HTR-8/SVneo (cell line): ENCODE measurements around the gene SCFD2.

ENCODE experiments used
- DNase-seq: peaks from one replicate; pipeline ENCODE4 v3.0.0; 2011; ENCODE audit warnings: low spot score, mixed read lengths; ENCODE audit not compliant: insufficient read length
- FAIRE-seq: peaks from 2 replicates; lab custom pipeline; 2011; peaks lifted over from hg19 to GRCh38; lab: Jason Lieb, UNC

Gene SCFD2

GRCh38 chr4:53023677-53024299, 342.1 kb downstream of the SCFD2 start:
- DNase-seq = no peak

DNA sequence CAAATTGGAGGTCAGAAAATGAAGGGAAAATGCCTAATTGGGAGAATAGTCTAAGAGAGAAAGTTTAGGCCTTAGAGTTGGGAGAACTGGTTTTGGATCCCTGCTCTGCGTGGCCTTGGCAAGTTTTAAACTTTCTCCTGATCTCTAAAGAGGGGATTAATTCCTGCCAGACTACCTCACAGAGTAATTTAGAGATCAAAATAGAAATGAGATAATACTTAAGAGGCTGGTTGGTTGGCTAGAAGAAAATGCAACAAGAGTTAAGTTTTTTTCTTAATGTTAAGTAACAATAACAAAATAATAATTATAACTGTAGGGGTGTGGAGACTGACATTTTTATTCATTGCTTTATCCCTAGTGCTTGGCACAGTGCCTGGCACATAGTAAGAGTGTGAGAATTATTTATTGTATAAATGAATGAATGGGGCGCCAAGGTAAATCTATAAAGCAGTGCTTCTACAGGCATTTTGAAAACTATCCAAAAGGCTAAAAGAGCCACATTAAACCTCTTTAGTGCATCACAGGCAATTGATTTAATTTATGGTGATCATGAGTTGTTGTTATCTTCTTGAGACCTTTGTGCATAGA, 343.3 kb downstream of the SCFD2 start:
- FAIRE-seq = no peak
- no peak for DNase-seq

More at GRCh38 chr4:53023677-53024299, 342.1 kb downstream of the SCFD2 start:
- FAIRE-seq = no peak

DNA sequence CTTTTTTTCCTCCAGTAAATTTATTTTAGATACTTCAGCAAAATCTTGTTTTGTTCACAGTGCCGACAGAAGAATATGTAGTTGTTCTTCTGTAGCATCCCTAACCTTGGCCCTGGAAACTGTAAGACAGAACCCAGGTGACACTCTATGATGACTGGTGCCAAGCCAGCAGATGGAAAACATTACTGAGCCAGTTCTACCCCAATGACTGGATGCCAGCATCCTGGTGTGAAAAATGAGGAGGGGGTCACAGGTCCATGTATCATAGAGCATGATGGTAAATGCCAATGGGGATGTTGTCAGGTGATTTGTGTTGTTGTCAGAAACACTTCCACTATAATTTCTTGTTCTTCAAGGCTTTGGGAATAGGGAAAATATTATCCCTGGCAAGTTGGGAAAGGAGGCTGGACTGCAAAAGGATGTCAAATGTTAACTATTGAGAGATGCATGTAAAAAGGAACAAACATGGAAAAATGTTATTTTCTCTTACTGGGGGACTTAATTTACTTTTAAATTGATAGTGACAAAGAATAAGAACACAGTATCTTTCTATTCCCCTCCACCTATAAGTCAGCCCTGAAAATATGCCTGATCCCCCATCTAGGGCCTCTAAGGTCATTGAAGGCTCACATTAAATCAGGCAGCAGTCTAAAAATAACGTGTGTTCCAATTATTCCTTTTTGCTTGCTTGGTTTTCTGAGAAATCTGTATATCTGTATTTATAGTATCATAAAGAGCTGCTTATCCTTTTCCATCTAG, 343.9 kb downstream of the SCFD2 start:
- FAIRE-seq (no peak), DNase-seq (no peak)

DNA sequence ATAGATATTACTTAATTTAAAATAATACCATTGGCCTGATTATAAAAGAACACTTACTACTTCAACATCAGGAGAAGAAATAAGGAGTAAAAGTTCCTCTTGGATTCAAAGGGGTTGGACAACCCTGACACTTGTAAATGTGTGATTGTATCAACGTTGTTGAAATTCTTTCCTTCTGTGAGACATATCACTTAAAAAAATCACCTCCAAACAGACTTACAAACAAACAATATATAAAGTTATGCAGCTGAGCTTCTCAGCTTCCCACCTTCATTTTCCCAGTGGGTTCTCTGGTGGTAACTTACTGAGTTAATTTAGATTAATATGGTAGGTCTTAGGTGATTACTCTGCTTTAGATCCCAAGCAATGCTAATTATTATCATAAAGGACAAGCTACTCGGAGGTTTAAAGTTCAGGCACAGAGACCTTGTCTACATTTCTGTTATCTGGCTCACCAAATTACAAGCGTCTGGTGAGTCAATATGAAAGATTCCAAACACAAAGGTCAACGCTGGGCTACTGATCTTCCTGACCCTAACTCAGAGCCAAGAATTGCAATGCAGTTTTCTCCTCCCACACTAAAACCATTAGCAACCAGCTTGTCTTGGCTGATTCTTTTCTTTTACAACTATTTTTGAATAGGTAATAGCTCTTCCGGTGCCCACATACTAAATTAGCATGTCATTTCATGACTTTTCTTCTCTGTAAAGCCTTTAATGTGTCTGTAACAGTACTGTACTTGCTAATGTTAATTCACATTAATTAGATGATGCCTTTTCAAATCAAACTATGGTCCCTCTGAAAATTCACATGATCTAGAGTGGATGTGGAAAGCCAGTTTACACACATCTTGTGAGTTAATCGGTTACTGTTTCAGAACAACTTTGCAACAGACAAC, 346.1 kb downstream of the SCFD2 start:
- DNase-seq (peak; percentile 1), FAIRE-seq (no peak)

GRCh38 chr4:53018471-53018870, 347.4 kb downstream of the SCFD2 start:
- DNase-seq = no peak
- FAIRE-seq = no peak

GRCh38 chr4:53016099-53016820, 349.6 kb downstream of the SCFD2 start:
- no peak for DNase-seq
- FAIRE-seq = no peak

- DNase-seq = peak; percentile 5
- FAIRE-seq = no peak
Measured at GRCh38 chr4:53015681-53016080, 350.2 kb downstream of the SCFD2 start.

DNA sequence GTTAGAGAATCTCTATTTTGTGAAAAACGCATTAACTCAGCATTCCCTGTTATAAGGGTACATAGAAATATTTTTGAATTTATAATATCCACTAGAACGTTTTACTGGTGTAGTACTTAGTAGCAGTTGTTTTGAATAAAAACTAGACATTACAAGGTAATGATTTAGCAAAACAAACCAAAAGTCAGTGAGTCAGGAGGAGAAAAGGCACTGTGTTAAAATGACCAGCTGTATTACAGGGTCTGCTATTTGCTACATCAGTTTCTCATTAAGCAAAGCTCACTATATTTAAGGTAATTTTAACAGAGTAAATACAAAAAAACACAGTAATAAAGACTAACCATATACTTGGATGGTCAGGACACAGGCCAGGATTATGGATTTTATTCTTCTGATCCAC, 351.0 kb downstream of the SCFD2 start:
- no peak for FAIRE-seq
- no peak for DNase-seq

DNA sequence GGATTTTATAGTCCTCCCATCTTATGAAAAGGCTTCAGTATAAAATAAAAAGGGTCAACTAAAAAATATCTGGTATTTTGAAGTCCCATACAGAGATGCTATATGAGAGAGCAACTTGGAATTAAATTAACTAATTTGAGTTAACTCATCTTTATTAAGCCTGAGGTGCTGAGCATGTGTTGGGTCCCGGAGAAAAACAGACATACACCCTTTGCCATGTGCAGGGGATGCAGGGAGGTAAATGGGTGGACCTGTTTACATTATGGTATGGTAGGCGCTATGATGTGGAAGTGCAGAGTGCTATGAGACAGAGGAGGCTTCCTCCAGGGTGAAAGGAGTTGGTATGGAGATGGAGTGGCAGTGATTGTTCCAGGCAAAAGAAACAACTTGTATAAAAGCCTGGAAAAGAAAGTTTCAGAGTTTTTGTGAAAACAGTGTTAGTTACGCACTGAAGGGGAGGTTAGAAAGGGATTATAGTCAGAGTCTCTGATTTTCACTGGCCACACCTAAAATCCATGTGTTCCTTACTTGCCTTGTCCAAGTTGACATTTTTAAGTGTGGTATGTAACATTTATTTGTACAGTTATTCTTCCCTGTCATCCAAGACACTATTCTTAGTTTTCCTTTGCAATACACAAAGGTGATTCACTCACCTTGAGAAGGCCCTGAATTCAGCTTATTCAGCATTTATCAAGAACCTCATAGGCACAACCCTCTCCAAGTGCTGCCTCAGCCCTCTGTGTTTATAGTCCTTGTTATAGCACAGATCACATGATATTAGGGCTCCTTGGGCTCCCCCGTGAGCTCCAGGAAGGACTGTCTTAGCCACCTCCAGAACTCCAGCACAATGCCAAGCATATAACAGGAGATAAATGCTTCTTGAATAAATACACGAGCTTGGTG, 351.7 kb downstream of the SCFD2 start:
- DNase-seq (no peak), FAIRE-seq (no peak)

- FAIRE-seq = no peak
- DNase-seq = no peak
Measured at GRCh38 chr4:53012738-53013137, 353.1 kb downstream of the SCFD2 start.

DNA sequence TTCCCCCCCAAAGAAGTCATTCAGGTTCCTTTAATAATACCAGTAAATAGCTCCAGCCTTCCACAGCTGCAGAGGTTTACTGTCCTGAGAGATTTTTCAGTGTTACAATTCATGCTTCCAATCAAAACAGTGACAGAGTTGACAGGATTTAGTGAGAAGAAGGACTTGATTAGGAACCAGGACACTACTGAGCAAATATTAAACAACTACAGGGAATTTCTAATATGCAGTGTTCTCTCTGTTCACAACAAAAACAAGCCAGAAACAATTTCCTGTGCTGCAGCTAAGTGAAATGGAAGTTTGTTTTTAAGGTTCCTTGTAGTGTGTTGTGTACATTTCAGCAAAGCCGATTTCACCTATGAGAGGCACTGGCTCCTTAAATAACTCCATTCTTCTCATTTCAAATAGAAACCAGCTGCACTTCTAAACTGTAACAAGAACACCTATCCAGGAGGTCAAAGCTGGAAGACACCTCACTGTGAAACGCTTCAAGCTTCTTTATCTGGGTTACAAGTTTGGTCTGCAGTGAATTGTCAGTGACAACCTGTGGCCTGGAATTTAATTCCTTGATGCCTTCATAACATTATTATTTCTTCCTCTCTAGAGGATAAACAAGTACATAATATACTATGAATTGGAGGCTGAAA, 354.5 kb downstream of the SCFD2 start:
- no peak for DNase-seq
- no peak for FAIRE-seq

DNA sequence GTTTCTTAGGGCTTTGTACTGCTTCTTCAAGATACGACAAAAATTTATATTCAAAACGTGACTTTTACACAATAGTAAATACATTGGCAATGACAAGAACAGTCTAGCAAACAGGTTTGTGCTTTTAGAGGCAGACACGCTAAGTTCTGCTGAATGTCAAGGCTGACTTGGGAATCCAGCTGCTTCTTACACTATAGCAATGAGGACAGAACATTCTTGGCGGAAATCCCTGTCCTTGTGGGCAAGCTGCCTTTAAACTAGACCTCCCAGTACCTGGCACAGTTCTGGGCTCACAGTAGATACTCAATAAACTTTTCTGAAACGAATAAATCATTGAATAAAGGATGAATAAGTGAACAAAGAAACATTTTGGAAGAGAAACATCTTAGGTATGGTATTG, 355.5 kb downstream of the SCFD2 start:
- FAIRE-seq (no peak), DNase-seq (no peak)

DNA sequence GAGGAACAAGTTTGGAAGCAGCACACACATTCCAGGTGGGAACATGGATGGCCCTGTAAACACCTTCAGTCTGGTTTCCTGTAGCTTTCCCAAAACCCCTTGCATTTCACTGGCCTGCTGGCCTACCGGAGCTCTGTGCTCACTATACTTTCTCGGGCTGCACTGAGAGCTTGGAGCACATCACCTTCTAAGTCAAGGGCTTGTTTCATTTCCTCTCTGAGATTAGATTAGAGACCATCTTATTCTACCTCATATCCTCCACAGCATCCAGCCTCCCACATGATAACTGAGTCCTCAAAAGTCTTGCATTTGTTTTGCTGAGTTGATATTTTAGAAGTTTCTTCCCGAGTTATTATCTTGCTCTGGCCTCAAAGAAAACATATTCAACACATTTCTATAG, 356.0 kb downstream of the SCFD2 start:
- no peak for FAIRE-seq
- DNase-seq = no peak

DNA sequence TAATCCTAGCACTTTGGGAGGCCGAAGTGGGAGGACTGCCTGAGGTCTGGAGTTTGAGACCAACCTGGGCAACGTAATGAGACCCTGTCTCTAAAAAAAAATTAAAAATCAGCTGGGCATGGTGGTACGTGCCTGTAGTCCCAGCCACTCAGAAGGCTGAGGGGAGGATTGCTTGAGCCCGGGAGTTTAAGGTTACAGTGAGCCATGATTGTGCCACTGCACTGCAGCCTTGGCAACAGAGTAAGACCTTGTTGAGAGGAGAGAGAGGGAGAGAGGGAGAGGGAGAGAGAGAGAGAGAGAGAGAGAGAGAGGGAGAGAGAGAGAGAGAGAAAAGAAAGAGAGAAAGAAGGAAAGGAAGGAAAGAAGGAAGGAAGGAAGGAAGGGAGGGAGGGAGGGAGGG, 358.8 kb downstream of the SCFD2 start:
- FAIRE-seq = no peak
- DNase-seq = no peak

DNA sequence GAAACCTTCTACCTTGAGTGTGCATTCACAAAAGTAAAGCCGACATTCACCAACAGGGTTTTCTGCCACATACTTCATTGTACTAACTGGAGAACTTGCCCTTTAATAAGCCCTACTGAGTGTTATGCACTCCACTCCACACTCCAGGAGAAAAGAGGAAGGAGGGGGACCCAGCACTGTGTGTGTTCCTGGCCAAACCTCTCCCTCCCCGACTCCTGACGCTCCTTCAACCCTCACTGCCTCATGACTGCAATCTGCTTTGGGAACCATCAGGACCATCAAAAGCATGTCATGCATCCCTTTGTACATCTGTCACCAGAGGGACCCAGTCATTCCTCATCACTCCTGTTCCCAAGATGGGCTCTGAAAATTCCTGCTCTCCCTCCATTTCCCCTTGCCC, 360.1 kb downstream of the SCFD2 start:
- DNase-seq (no peak), FAIRE-seq (no peak)

DNA sequence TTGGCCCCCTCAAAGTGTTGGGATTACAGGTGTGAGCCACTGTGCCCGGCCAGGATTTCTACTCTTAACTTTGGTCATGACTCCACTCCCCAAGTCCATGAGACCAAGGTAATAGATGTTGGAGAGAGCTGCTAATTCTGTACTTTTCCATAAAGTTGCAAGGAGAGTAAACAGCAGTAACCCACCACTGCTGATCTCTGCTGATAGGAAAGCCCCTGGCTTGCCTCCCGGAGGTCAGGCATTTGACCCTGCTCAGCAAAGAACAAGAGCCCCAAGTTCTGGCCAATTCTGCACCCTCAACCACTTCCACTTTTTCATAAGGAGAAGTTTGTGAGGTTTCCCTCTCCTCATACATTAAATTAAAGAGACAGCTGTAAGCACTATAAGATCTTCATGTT, 360.7 kb downstream of the SCFD2 start:
- DNase-seq (no peak), FAIRE-seq (no peak)

GRCh38 chr4:53004497-53005148, 361.2 kb downstream of the SCFD2 start:
- FAIRE-seq = no peak
- no peak for DNase-seq

DNA sequence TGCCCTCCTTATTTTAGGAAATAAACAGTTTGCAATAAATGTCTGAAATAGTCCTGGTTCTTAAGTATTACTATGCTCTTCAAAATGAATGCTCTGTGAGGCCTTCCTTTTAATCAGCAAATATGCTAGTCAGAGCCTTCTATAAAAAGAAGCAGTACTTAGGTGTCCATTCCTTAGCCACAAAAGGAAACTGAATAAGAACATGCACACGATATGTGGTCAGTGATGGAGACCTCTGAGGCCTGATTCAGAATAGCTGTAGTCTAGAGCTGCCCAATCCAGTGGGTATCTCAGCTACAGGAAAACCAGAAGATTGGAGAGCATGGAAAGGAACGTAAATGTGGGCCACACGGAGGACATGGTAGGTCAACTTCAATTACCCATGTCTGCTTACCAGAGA, 361.9 kb downstream of the SCFD2 start:
- DNase-seq = no peak
- no peak for FAIRE-seq
